Skin epidermis (tissue), 12 donors: ENCODE results near the gene SLC5A12.
"Not testable (repeated sequence)": the region's sequence is repeated elsewhere in the genome, so short reads cannot be mapped to it uniquely, and the experiment has no call there.

ENCODE experiments used
- H3K27ac ChIP-seq, 21 experiments: fragments of 200-600 bp; sonication (generic) in 11 of 21; one replicate each; pipeline ENCODE4 v1.5.0; 2020; ENCODE audit warnings: mild to moderate bottlenecking in 3 of 21, inconsistent platforms in 2 of 21, moderate library complexity in 2 of 21
- H3K4me3 ChIP-seq, 7 experiments: fragments of 200-600 bp; sonication (generic) in 2 of 7; one replicate each; pipeline ENCODE4 v1.5.0; 2020; ENCODE audit warnings: inconsistent platforms in 2 of 7, mild to moderate bottlenecking in 2 of 7, moderate library complexity in 1 of 7

Gene SLC5A12

GRCh38 chr11:26675233-26675928 lies 46.5 kb downstream of the SLC5A12 start:
- Histone ChIP-seq H3K4me3 (no peak overlapping the region), H3K27ac (no peak overlapping the region)

GRCh38 chr11:26665946-26666345 lies 55.9 kb downstream of the SLC5A12 start:
- H3K4me3 ChIP-seq = no peak overlapping the region
- H3K27ac ChIP-seq = no peak overlapping the region

- no peak overlapping the region for H3K27ac ChIP-seq
- no peak overlapping the region for H3K4me3 ChIP-seq
Measured at GRCh38 chr11:26665036-26665435, 56.8 kb downstream of the SLC5A12 start.

- no peak overlapping the region for H3K27ac ChIP-seq
Measured at GRCh38 chr11:26662916-26663315, 58.9 kb downstream of the SLC5A12 start.

GRCh38 chr11:26655287-26655686 lies 66.6 kb downstream of the SLC5A12 start:
- no peak overlapping the region for H3K4me3 ChIP-seq
- no peak overlapping the region for H3K27ac ChIP-seq

More at GRCh38 chr11:26662916-26663315, 58.9 kb downstream of the SLC5A12 start:
- H3K4me3 ChIP-seq = no peak overlapping the region

- no peak overlapping the region for H3K4me3 ChIP-seq
- H3K27ac ChIP-seq = no peak overlapping the region
Measured at GRCh38 chr11:26651916-26652315, 69.9 kb downstream of the SLC5A12 start.

- H3K4me3 ChIP-seq = no peak overlapping the region
- no peak overlapping the region for H3K27ac ChIP-seq
Measured at GRCh38 chr11:26649884-26650283, 72.0 kb downstream of the SLC5A12 start.

- not testable (repeated sequence) for H3K4me3 ChIP-seq, H3K27ac ChIP-seq
Measured at GRCh38 chr11:26643314-26643713, 78.5 kb downstream of the SLC5A12 start.

- Histone ChIP-seq H3K27ac (no peak overlapping the region), H3K4me3 (no peak overlapping the region)
Measured at GRCh38 chr11:26632691-26633159, 89.1 kb downstream of the SLC5A12 start.

- no peak overlapping the region for H3K27ac ChIP-seq
- H3K4me3 ChIP-seq = no peak overlapping the region
Measured at GRCh38 chr11:26626346-26626745, 95.5 kb downstream of the SLC5A12 start.

GRCh38 chr11:26623076-26623659 lies 98.7 kb downstream of the SLC5A12 start:
- Histone ChIP-seq H3K4me3 (no peak overlapping the region), H3K27ac (no peak overlapping the region)

- peak overlapping the region in 3 of 21 experiments; percentile 67 to 80 (median 68) for H3K27ac ChIP-seq
- no peak overlapping the region for H3K4me3 ChIP-seq
Measured at GRCh38 chr11:26622181-26622580, 99.7 kb downstream of the SLC5A12 start.

GRCh38 chr11:26621132-26621531 lies 100.7 kb downstream of the SLC5A12 start:
- Histone ChIP-seq H3K27ac (peak overlapping the region in 9 of 21 experiments; percentile 24 to 80 (median 54)), H3K4me3 (no peak overlapping the region)

GRCh38 chr11:26620282-26621045 lies 101.4 kb downstream of the SLC5A12 start:
- H3K27ac ChIP-seq = peak overlapping the region in 6 of 21 experiments; percentile 15 to 80 (median 63)

GRCh38 chr11:26618441-26618840 lies 103.4 kb downstream of the SLC5A12 start:
- Histone ChIP-seq H3K4me3 (no peak overlapping the region), H3K27ac (no peak overlapping the region)

More at GRCh38 chr11:26620282-26621045, 101.4 kb downstream of the SLC5A12 start:
- no peak overlapping the region for H3K4me3 ChIP-seq
